Measurements from ENCODE around the gene GLRX3. TPM values are rescaled to one million over a fixed set of nuclear protein-coding genes. Genes with fewer than 3 reads are reported as not detected.
"Not testable (repeated sequence)": the region's sequence is repeated elsewhere in the genome, so short reads cannot be mapped to it uniquely, and the experiment has no call there.

Gene GLRX3
- total RNA-seq, 2 donors from 2014 or later: 50.0 to 86.5 TPM

DNA sequence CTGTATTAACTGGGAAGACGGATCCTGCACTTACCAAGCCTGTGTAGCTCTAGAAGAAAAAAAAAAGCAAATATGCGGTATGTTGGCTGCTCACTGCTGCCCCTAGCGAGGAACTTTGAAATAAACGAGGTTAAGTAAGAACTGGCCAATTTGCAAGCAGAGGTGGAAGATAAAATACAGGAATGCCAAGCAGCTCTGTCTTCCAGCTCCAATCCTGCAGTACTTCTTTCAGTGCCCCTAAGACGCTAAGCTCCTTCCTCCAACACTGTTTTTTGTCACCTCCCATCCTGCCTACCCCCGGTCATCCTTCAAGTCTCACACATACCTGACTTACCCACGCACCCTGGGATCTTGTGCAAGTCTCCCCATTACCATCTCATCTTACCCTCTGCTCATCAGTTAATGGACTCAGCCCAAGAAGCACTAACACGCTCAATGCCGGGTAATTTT is 26.4 kb upstream of the GLRX3 start:
- Histone ChIP-seq H3K9me3 (no peaks in the 10 kb centered on the region), H3K4me1 (peaks cover 11% of the 10 kb centered on the region), H3K36me3 (no peaks in the 10 kb centered on the region), H3K4me3 (peak overlapping the region; percentile 67), H3K9ac (ENCODE audit: low read depth in 2 of 2, low read length in 2 of 2) (peak overlapping the region; percentile 76 to 90), H3K27ac (peak overlapping the region; percentile 97), H3K27me3 (no peaks in the 10 kb centered on the region)
- intact Hi-C loops (cut with DNase I): no loop called here
- peak; percentile 80 for TF ChIP-seq CTCF (IDR thresholded peaks at IDR 0.05)
- DNase-seq: peak; percentile 88

DNA sequence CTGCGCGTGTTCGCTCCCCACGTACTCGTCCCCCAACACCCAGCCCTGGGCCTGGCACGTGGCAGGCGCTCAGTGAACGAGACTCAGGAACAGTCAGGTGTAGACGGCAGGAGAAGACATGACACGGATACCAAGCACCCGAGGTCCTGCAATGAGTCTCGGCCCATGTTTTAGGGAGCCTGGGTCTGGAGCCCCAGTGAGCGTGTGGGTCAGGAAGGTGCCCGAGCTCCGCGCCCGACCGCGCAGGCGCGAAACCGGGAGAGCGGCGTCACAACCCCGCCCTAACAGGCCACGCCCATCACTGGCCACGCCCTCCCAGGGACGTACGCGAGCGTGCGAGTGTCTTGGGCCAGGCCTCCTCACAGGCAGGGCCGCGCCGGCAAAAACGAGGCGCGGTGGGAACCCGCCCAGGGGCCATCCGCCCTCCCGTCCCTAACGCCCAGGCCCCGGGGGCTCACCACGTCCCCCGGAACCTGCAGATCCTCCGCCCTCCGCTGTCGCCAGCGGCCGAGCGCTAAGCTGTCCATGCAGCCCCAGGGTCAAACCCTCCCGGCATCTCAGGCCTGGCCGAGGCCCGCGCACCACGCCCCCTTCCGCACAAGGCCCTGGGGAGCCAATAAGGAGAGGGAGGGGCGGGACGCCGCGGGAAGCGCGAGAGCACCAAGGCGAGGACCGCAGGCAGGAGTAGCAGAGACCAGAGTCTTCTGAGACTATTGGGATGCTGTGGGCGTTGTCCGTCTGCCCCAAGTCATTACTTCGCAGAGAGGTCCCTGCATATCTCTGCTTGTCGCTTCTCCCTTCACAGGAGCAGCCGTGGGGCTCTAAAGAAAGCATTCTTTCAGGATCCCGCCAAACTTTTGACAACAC is 25.7 kb upstream of the GLRX3 start, which contains the start of gene C10orf143:
TSS of gene C10orf143 (minus strand) at position 585 of the 867 bp plus-strand sequence. CDS start at position 527, 58 bp downstream.
- peak; percentile 98 for DNase-seq
- intact Hi-C loops (cut with DNase I): no loop called here

GRCh38 chr10:130111113-130111851 is 24.9 kb upstream of the GLRX3 start:
- peak overlapping the region; percentile 83 to 90 for H3K9ac ChIP-seq (ENCODE audit: low read depth in 2 of 2, low read length in 2 of 2)
- H3K27ac ChIP-seq: peak overlapping the region; percentile 97
- peak overlapping the region; percentile 67 for H3K4me3 ChIP-seq
- no peaks in the 10 kb centered on the region for H3K36me3 ChIP-seq
- H3K4me1 ChIP-seq: peaks cover 11% of the 10 kb centered on the region
- no peak for TF ChIP-seq CTCF (IDR thresholded peaks at IDR 0.05)
- peak; percentile 97 for DNase-seq
- H3K9me3 ChIP-seq: no peaks in the 10 kb centered on the region
- no peaks in the 10 kb centered on the region for H3K27me3 ChIP-seq
- intact Hi-C loops (cut with DNase I): no loop called here

More for the DNA sequence above, 25.7 kb upstream of the GLRX3 start, which contains the start of gene C10orf143:
- peak within 1 kb of the TSS; percentile 67 for H3K4me3 ChIP-seq
- TF ChIP-seq CTCF (IDR thresholded peaks at IDR 0.05): no peak
- H3K27me3 ChIP-seq: no peaks in the 10 kb centered on the region
- H3K9ac ChIP-seq (ENCODE audit: low read depth in 2 of 2, low read length in 2 of 2): peak within 1 kb of the TSS; percentile 83 to 90
- H3K9me3 ChIP-seq: no peaks in the 10 kb centered on the region
- H3K27ac ChIP-seq: peak within 1 kb of the TSS; percentile 97
- peaks cover 11% of the 10 kb centered on the region for H3K4me1 ChIP-seq
- H3K36me3 ChIP-seq: no peaks in the 10 kb centered on the region

- no peaks in the 10 kb centered on the region for H3K36me3 ChIP-seq
- intact Hi-C loops (cut with DNase I): loop anchor here (2.0 kb wide), 1 partner anchor 23 kb away; no protein-coding TSS in a partner anchor
- H3K27ac ChIP-seq: peak overlapping the region; percentile 97
- H3K27me3 ChIP-seq: no peaks in the 10 kb centered on the region
- peak overlapping the region; percentile 67 for H3K4me3 ChIP-seq
- H3K4me1 ChIP-seq: peaks cover 11% of the 10 kb centered on the region
- no peak for DNase-seq
- H3K9ac ChIP-seq (ENCODE audit: low read depth in 2 of 2, low read length in 2 of 2): peak overlapping the region; percentile 83 to 90
- no peaks in the 10 kb centered on the region for H3K9me3 ChIP-seq
- no peak for TF ChIP-seq CTCF (IDR thresholded peaks at IDR 0.05)
Observed at GRCh38 chr10:130111852-130112180, 24.4 kb upstream of the GLRX3 start.

DNA sequence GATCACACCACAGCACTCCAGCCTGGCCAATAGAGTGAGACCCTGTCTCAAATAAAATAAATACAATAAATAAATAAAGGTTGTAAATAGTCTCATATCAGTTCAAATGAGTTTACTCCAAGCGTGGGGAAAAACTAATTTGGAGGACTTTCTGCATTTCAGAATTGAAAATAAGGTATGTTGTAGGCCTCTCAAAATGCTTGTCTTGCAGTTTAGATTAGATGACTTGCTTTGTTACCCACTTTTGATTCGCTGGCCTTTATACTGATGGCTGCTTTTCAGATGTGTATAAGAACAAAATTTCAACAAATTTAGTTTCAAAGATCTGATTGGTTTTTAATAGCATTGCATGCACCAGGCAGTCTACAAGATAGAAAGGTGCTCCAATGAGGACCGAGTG is 23.4 kb upstream of the GLRX3 start:
- DNase-seq: no peak
- no peak overlapping the region for H3K4me3 ChIP-seq
- H3K9ac ChIP-seq (ENCODE audit: low read depth in 2 of 2, low read length in 2 of 2): no peak overlapping the region
- TF ChIP-seq CTCF (IDR thresholded peaks at IDR 0.05): no peak
- no peak overlapping the region for H3K27ac ChIP-seq
- intact Hi-C loops (cut with DNase I): loop anchor here (2.0 kb wide), 1 partner anchor 22 kb away; no protein-coding TSS in a partner anchor
- H3K36me3 ChIP-seq: no peaks in the 10 kb centered on the region
- H3K9me3 ChIP-seq: no peaks in the 10 kb centered on the region
- no peaks in the 10 kb centered on the region for H3K27me3 ChIP-seq
- peaks cover 11% of the 10 kb centered on the region for H3K4me1 ChIP-seq

DNA sequence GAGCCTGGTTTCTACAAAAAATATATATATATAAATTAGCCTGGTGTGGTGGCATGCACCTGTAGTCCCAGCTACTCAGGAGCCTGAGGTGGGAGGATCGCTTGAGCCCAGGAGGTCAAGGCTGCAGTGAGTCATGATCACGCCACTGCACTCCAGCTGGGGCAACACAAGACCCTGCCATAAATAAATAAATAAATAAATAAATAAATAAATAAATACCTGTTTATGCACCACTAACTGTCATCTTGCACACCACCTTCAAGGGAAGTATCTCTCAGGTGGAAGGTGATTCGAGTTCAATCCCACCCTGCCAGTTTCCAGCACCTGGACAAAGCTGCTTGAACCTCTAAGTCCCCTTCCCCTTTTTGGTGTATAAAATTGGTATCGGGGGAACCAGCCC is 19.2 kb upstream of the GLRX3 start:
- H3K27me3 ChIP-seq; DNase-seq; H3K9me3 ChIP-seq; H3K9ac ChIP-seq (ENCODE audit: low read depth in 2 of 2, low read length in 2 of 2); H3K4me1 ChIP-seq; H3K27ac ChIP-seq; intact Hi-C loops (cut with DNase I); H3K4me3 ChIP-seq; H3K36me3 ChIP-seq: not testable (repeated sequence)

- H3K4me3 ChIP-seq; intact Hi-C loops (cut with DNase I); H3K27me3 ChIP-seq; DNase-seq; H3K36me3 ChIP-seq; H3K4me1 ChIP-seq; H3K9ac ChIP-seq (ENCODE audit: low read depth in 2 of 2, low read length in 2 of 2); H3K9me3 ChIP-seq; H3K27ac ChIP-seq: not testable (repeated sequence)
Observed at GRCh38 chr10:130117535-130117934, 18.7 kb upstream of the GLRX3 start.

Measured in colonic mucosa (tissue), 4 donors.